Measurements from ENCODE around the gene SP6. TPM values are rescaled to one million over a fixed set of nuclear protein-coding genes. Genes with fewer than 3 reads are reported as not detected.

Gene SP6
- total RNA-seq, 1 experiment from 2014 or later = 3.1 TPM

DNA sequence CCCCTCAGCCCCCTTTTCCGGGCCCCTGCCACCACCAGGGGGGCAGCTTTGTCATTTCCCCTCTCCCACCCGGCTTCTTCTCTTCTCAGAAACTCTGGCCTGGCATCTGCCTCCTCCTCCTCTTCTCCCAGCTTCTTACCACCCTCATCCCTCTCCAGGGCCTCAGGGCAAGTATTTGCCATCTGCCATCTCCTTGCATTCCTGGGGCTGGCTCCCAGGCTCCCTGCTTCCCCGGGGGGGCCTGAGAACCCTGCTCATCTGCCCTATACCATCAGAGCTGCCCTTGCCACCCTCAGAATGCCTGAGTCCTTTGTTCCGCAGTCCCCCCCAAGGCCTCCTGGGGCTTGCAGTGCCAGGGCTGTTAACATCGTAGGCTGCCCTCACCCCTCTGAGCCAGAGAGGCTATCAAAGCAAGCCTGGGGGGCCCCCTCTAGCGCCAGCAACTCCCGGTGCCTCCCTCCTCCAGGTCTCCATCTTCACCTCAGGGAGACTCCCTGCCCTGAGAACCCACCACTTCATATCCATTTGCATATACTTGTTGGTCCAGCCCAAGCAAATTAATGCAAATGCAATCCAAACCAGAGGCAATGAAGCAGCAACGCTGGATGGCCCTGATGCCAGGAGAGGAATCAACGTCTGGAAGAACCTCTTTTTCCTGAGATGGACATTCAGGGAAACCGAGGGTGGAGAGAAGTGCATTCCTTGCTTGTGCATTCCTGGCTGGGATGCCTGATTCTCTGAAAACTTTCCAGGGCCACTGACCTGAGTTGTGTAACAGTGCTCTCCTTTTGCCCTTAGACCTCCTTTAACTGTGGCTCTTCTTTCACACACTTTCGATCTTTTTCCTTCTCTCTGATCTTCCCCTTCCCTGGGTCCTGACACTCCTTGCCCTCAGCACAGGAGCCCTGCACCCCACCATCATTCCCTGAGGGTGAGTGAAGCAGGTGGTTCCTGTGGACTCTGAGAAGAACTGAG, 24.3 kb upstream of the SP6 start:
- Histone ChIP-seq H3K9me3 (ENCODE audit: low read length) (no peaks in the 10 kb centered on the region), H3F3A (ENCODE audit: low read length, unreplicated experiment) (no peaks in the 10 kb centered on the region), H4K20me1 (ENCODE audit: low read length) (no peaks in the 10 kb centered on the region), H3K4me3 (ENCODE audit: low read length) (no peak overlapping the region), H3K9me2 (replicated peaks; ENCODE audit: low read length) (no peaks in the 10 kb centered on the region), H3K36me3 (ENCODE audit: low read depth, low read length) (no peaks in the 10 kb centered on the region), H3K9ac (ENCODE audit: low read length) (no peak overlapping the region), H3K4me1 (ENCODE audit: insufficient read depth, low read length) (no peaks in the 10 kb centered on the region), H2AFZ (ENCODE audit: low read length) (no peak overlapping the region), H3K79me2 (ENCODE audit: low read length) (no peaks in the 10 kb centered on the region), H3K4me2 (ENCODE audit: low read length) (no peak overlapping the region), H3K27ac (ENCODE audit: low read length) (no peak overlapping the region), H3K27me3 (ENCODE audit: low read length) (no peaks in the 10 kb centered on the region)
- TF ChIP-seq EZH2phosphoT487 (IDR thresholded peaks at IDR 0.05; ENCODE audit: borderline replicate concordance, low read length) (no peak), EZH2 (IDR thresholded peaks at IDR 0.05; ENCODE audit: low read length, unreplicated experiment) (no peak)
- TF ChIP-seq, protein P1, sequence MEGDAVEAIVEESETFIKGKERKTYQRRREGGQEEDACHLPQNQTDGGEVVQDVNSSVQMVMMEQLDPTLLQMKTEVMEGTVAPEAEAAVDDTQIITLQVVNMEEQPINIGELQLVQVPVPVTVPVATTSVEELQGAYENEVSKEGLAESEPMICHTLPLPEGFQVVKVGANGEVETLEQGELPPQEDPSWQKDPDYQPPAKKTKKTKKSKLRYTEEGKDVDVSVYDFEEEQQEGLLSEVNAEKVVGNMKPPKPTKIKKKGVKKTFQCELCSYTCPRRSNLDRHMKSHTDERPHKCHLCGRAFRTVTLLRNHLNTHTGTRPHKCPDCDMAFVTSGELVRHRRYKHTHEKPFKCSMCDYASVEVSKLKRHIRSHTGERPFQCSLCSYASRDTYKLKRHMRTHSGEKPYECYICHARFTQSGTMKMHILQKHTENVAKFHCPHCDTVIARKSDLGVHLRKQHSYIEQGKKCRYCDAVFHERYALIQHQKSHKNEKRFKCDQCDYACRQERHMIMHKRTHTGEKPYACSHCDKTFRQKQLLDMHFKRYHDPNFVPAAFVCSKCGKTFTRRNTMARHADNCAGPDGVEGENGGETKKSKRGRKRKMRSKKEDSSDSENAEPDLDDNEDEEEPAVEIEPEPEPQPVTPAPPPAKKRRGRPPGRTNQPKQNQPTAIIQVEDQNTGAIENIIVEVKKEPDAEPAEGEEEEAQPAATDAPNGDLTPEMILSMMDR (conservative IDR thresholded peaks at IDR 0.05; ENCODE audit: low read depth, low read length) = no peak
- ChIA-PET POLR2A (ENCODE audit: unreplicated experiment) (no interaction called here), CTCF (interaction anchor here (0.7 kb wide), 1 partner anchor 85 kb away, joined by 4 read pairs; no protein-coding TSS in a partner anchor)
- ATAC-seq = no peak
- no peak for DNase-seq
- intact Hi-C loops (cut with micrococcal nuclease) = no loop called here
- BruUV-seq (replicated peaks) = no TSS peak

DNA sequence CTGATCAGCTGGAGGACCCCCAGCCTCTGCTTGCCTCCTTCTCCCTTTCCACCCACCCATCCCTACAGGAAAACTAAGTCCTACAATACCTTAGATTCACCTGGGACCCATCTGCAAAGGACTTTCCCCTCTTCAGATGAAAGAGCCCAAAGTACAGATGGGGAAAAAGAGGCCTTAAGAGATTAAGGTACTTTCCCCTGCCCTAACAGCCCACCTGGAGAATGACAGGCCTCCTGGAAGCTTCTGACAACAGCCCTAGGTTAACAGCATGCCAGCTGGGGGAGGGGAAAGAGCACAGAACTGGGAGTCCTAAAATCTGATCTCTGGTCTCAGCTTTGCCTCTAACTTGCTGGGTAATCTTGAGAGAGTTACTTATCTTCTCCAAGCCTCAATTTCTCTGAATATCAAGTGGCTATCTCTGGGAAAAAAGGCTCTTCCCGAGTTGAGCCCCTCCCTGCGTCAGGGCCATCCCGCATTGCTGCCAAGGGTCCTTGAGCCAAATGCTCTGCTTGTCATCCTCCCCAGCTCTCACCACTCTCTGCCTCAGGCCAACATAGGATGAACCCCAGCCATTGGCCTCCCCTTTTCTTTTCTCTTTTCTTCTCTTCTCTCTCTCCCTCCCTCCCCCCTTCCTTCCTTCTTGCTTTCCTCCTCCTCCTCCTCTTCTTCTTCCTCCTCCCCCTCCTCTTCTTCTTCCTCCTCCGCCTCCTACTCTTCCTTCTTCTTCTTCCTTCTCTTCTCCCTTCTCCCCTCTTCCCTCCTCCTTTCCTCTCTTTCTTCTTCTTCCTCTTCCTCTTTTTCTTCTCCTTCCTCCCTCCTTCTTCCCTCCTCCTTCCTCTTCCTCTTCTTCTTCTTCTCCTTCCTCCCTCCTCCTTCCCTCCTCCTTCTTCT, 22.5 kb upstream of the SP6 start:
- Histone ChIP-seq H3K9me2 (replicated peaks; ENCODE audit: low read length) (no peaks in the 10 kb centered on the region), H3K27me3 (ENCODE audit: low read length) (no peaks in the 10 kb centered on the region), H4K20me1 (ENCODE audit: low read length) (no peaks in the 10 kb centered on the region), H3K9ac (ENCODE audit: low read length) (no peak overlapping the region), H2AFZ (ENCODE audit: low read length) (no peak overlapping the region), H3K4me1 (ENCODE audit: insufficient read depth, low read length) (no peaks in the 10 kb centered on the region), H3K9me3 (ENCODE audit: low read length) (no peaks in the 10 kb centered on the region), H3F3A (ENCODE audit: low read length, unreplicated experiment) (no peaks in the 10 kb centered on the region), H3K4me3 (ENCODE audit: low read length) (no peak overlapping the region), H3K36me3 (ENCODE audit: low read depth, low read length) (no peaks in the 10 kb centered on the region), H3K4me2 (ENCODE audit: low read length) (no peak overlapping the region), H3K27ac (ENCODE audit: low read length) (no peak overlapping the region), H3K79me2 (ENCODE audit: low read length) (no peaks in the 10 kb centered on the region)
- BruUV-seq (replicated peaks) = no TSS peak
- ATAC-seq = no peak
- TF ChIP-seq EZH2phosphoT487 (IDR thresholded peaks at IDR 0.05; ENCODE audit: borderline replicate concordance, low read length) (no peak), EZH2 (IDR thresholded peaks at IDR 0.05; ENCODE audit: low read length, unreplicated experiment) (no peak)
- TF ChIP-seq, protein P1 (conservative IDR thresholded peaks at IDR 0.05; ENCODE audit: low read depth, low read length) = no peak
- intact Hi-C loops (cut with micrococcal nuclease) = no loop called here
- no peak for DNase-seq
- ChIA-PET POLR2A (ENCODE audit: unreplicated experiment) (no interaction called here), CTCF (interaction anchor here (0.6 kb wide), 1 partner anchor 142 kb away, joined by 3 read pairs; no protein-coding TSS in a partner anchor)

Measured in PC-3 (cell line).